Skeletal muscle satellite cell (primary cell): ENCODE measurements around the gene PDE2A.
A peak's percentile ranks its signal among the peaks of the same experiment; 100 is the strongest.

Experiments used
- H3K27me3 ChIP-seq: 2 replicates; pipeline ENCODE4 v1.7.0; 2013; ENCODE audit warnings: low read length; ENCODE audit not compliant: control insufficient read depth, insufficient read depth
- H3K36me3 ChIP-seq: 2 replicates; pipeline ENCODE4 v1.7.0; 2013; ENCODE audit warnings: mild to moderate bottlenecking, control low read depth, low read length; ENCODE audit not compliant: insufficient read depth
- H3K4me1 ChIP-seq: 2 replicates; pipeline ENCODE4 v1.7.0; 2013; ENCODE audit warnings: low read length; ENCODE audit not compliant: control insufficient read depth, insufficient read depth
- H3K4me2 ChIP-seq: 2 replicates; pipeline ENCODE4 v1.7.0; 2013; ENCODE audit warnings: mild to moderate bottlenecking, low read length
- H3K4me3 ChIP-seq: 2 replicates; pipeline ENCODE4 v1.7.0; 2013; ENCODE audit warnings: low read length
- H3K9ac ChIP-seq: 2 replicates; pipeline ENCODE4 v1.7.0; 2013; ENCODE audit warnings: mild to moderate bottlenecking, low read depth, low read length, moderate library complexity
- H3K9me3 ChIP-seq: replicated peaks from 2 replicates; pipeline ENCODE4 v1.7.0; 2013; ENCODE audit warnings: mild to moderate bottlenecking, control low read depth, low read length

Gene PDE2A

GRCh38 chr11:72716290-72716689 lies 42.1 kb upstream of the PDE2A start:
- H3K9me3 ChIP-seq: no peaks in the 10 kb centered on the region
- H3K4me2 ChIP-seq: no peak overlapping the region
- no peak overlapping the region for H3K9ac ChIP-seq
- H3K27me3 ChIP-seq: no peaks in the 10 kb centered on the region
- H3K4me3 ChIP-seq: no peak overlapping the region
- H3K4me1 ChIP-seq: peaks cover 22% of the 10 kb centered on the region
- peaks cover 4% of the 10 kb centered on the region for H3K36me3 ChIP-seq

GRCh38 chr11:72712841-72713240 lies 38.6 kb upstream of the PDE2A start:
- H3K4me1 ChIP-seq: no peaks in the 10 kb centered on the region
- H3K4me3 ChIP-seq: no peak overlapping the region
- H3K36me3 ChIP-seq: peaks cover 34% of the 10 kb centered on the region
- no peak overlapping the region for H3K4me2 ChIP-seq
- H3K9ac ChIP-seq: no peak overlapping the region
- no peaks in the 10 kb centered on the region for H3K27me3 ChIP-seq
- no peaks in the 10 kb centered on the region for H3K9me3 ChIP-seq

GRCh38 chr11:72712168-72712751 lies 38.0 kb upstream of the PDE2A start:
- no peak overlapping the region for H3K9ac ChIP-seq
- H3K36me3 ChIP-seq: peaks cover 39% of the 10 kb centered on the region
- H3K4me1 ChIP-seq: no peaks in the 10 kb centered on the region
- H3K4me2 ChIP-seq: no peak overlapping the region
- no peaks in the 10 kb centered on the region for H3K27me3 ChIP-seq
- H3K9me3 ChIP-seq: no peaks in the 10 kb centered on the region
- H3K4me3 ChIP-seq: no peak overlapping the region

GRCh38 chr11:72711141-72711540 lies 36.9 kb upstream of the PDE2A start:
- Histone ChIP-seq H3K9me3 (no peaks in the 10 kb centered on the region), H3K4me1 (no peaks in the 10 kb centered on the region), H3K27me3 (no peaks in the 10 kb centered on the region), H3K36me3 (peaks cover 49% of the 10 kb centered on the region), H3K4me3 (no peak overlapping the region), H3K9ac (no peak overlapping the region), H3K4me2 (no peak overlapping the region)

- no peak overlapping the region for H3K4me2 ChIP-seq
- no peak overlapping the region for H3K4me3 ChIP-seq
- no peaks in the 10 kb centered on the region for H3K4me1 ChIP-seq
- H3K9me3 ChIP-seq: no peaks in the 10 kb centered on the region
- H3K9ac ChIP-seq: no peak overlapping the region
- H3K36me3 ChIP-seq: peaks cover 57% of the 10 kb centered on the region
- H3K27me3 ChIP-seq: no peaks in the 10 kb centered on the region
Measured at GRCh38 chr11:72710278-72710677, 36.1 kb upstream of the PDE2A start.

GRCh38 chr11:72709478-72710238 lies 35.4 kb upstream of the PDE2A start:
- no peaks in the 10 kb centered on the region for H3K27me3 ChIP-seq
- no peaks in the 10 kb centered on the region for H3K9me3 ChIP-seq
- H3K4me1 ChIP-seq: no peaks in the 10 kb centered on the region
- H3K36me3 ChIP-seq: peaks cover 61% of the 10 kb centered on the region
- no peak overlapping the region for H3K4me2 ChIP-seq
- H3K9ac ChIP-seq: no peak overlapping the region
- no peak overlapping the region for H3K4me3 ChIP-seq

- no peak overlapping the region for H3K9ac ChIP-seq
- H3K4me1 ChIP-seq: peaks cover 19% of the 10 kb centered on the region
- H3K36me3 ChIP-seq: peaks cover 76% of the 10 kb centered on the region
- no peaks in the 10 kb centered on the region for H3K9me3 ChIP-seq
- H3K4me2 ChIP-seq: no peak overlapping the region
- H3K4me3 ChIP-seq: no peak overlapping the region
- no peaks in the 10 kb centered on the region for H3K27me3 ChIP-seq
Measured at GRCh38 chr11:72707032-72707431, 32.8 kb upstream of the PDE2A start.

- Histone ChIP-seq H3K27me3 (no peaks in the 10 kb centered on the region), H3K9me3 (no peaks in the 10 kb centered on the region), H3K36me3 (peaks cover 77% of the 10 kb centered on the region), H3K9ac (no peak overlapping the region), H3K4me3 (no peak overlapping the region), H3K4me1 (peaks cover 19% of the 10 kb centered on the region), H3K4me2 (no peak overlapping the region)
Measured at GRCh38 chr11:72706579-72706978, 32.4 kb upstream of the PDE2A start.

GRCh38 chr11:72705442-72706365 lies 31.5 kb upstream of the PDE2A start:
- Histone ChIP-seq H3K4me1 (peaks cover 19% of the 10 kb centered on the region), H3K9ac (no peak overlapping the region), H3K9me3 (no peaks in the 10 kb centered on the region), H3K4me2 (no peak overlapping the region), H3K36me3 (peaks cover 77% of the 10 kb centered on the region), H3K27me3 (no peaks in the 10 kb centered on the region), H3K4me3 (no peak overlapping the region)

GRCh38 chr11:72704783-72705265 lies 30.6 kb upstream of the PDE2A start:
- Histone ChIP-seq H3K9ac (no peak overlapping the region), H3K9me3 (no peaks in the 10 kb centered on the region), H3K27me3 (no peaks in the 10 kb centered on the region), H3K4me1 (peaks cover 25% of the 10 kb centered on the region), H3K4me3 (no peak overlapping the region), H3K4me2 (no peak overlapping the region), H3K36me3 (peaks cover 73% of the 10 kb centered on the region)

- no peaks in the 10 kb centered on the region for H3K27me3 ChIP-seq
- H3K4me2 ChIP-seq: peak overlapping the region; percentile 26
- H3K9ac ChIP-seq: peak overlapping the region; percentile 9
- peaks cover 27% of the 10 kb centered on the region for H3K4me1 ChIP-seq
- H3K4me3 ChIP-seq: no peak overlapping the region
- no peaks in the 10 kb centered on the region for H3K9me3 ChIP-seq
- H3K36me3 ChIP-seq: peaks cover 73% of the 10 kb centered on the region
Measured at GRCh38 chr11:72704028-72704782, 30.0 kb upstream of the PDE2A start.
